ENCODE results near the gene MYO16.

DNA sequence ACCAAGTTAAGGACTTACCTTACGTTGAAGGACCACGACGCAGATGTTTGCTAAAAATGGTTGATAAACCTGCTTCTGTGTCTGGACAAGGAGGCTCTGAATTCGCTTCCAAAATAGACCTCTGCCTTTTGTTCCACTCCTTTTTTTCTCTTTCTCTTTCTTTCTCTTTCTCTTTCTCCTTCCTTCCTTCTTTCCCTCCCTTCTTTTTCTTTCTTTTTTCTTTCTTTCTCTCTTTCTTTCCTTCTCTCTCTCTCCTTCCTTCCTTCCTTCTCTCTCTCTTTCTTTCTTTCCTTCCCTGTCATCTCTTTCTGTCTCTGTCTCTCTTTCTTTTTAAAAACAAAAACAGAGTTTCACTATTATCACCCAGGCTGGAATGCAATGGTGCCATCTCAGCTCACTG lies 290.7 kb downstream of the MYO16 start:
- TF ChIP-seq, protein P1, sequence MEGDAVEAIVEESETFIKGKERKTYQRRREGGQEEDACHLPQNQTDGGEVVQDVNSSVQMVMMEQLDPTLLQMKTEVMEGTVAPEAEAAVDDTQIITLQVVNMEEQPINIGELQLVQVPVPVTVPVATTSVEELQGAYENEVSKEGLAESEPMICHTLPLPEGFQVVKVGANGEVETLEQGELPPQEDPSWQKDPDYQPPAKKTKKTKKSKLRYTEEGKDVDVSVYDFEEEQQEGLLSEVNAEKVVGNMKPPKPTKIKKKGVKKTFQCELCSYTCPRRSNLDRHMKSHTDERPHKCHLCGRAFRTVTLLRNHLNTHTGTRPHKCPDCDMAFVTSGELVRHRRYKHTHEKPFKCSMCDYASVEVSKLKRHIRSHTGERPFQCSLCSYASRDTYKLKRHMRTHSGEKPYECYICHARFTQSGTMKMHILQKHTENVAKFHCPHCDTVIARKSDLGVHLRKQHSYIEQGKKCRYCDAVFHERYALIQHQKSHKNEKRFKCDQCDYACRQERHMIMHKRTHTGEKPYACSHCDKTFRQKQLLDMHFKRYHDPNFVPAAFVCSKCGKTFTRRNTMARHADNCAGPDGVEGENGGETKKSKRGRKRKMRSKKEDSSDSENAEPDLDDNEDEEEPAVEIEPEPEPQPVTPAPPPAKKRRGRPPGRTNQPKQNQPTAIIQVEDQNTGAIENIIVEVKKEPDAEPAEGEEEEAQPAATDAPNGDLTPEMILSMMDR (conservative IDR thresholded peaks at IDR 0.05; ENCODE audit: low read length), result no peak
- no peak for TF ChIP-seq EZH2phosphoT487 (IDR thresholded peaks at IDR 0.05; ENCODE audit: borderline replicate concordance)
